ENCODE results near the gene KCTD4. TPM values are rescaled to one million over a fixed set of nuclear protein-coding genes. Genes with fewer than 3 reads are reported as not detected.

Gene KCTD4
- total RNA-seq, 1 experiment from 2014 or later = 0.79 TPM

GRCh38 chr13:45167611-45168554 lies 33.0 kb downstream of the KCTD4 start:
- DNase-seq (ENCODE audit: unreplicated experiment) = peak; percentile 99
- peak overlapping the region; percentile 46 for H3K4me3 Mint-ChIP-seq (ENCODE audit: unreplicated experiment)
- CTCF ChIA-PET = interaction anchor here (0.6 to 2.6 kb wide), 6 partner anchors 26 to 204 kb away, joined by 3 to 14 read pairs (median 3); no protein-coding TSS in a partner anchor
- H3K36me3 Mint-ChIP-seq (ENCODE audit: insufficient read depth, unreplicated experiment) = peaks cover 19% of the 10 kb centered on the region
- TF ChIP-seq, protein P1, sequence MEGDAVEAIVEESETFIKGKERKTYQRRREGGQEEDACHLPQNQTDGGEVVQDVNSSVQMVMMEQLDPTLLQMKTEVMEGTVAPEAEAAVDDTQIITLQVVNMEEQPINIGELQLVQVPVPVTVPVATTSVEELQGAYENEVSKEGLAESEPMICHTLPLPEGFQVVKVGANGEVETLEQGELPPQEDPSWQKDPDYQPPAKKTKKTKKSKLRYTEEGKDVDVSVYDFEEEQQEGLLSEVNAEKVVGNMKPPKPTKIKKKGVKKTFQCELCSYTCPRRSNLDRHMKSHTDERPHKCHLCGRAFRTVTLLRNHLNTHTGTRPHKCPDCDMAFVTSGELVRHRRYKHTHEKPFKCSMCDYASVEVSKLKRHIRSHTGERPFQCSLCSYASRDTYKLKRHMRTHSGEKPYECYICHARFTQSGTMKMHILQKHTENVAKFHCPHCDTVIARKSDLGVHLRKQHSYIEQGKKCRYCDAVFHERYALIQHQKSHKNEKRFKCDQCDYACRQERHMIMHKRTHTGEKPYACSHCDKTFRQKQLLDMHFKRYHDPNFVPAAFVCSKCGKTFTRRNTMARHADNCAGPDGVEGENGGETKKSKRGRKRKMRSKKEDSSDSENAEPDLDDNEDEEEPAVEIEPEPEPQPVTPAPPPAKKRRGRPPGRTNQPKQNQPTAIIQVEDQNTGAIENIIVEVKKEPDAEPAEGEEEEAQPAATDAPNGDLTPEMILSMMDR (IDR thresholded peaks at IDR 0.05; ENCODE audit: unreplicated experiment) = no peak
- no peaks in the 10 kb centered on the region for H3K27me3 Mint-ChIP-seq (ENCODE audit: insufficient read depth, unreplicated experiment)
- POLR2A ChIA-PET = interaction anchor here (0.6 to 8.0 kb wide), 29 partner anchors 9 to 250 kb away, joined by 3 to 98 read pairs (median 4); partner anchors contain the start of genes GTF2F2, KCTD4 and TPT1
- no TSS peak for BruUV-seq (replicated peaks)
- H3K4me1 Mint-ChIP-seq (ENCODE audit: insufficient read depth, unreplicated experiment) = peaks cover 16% of the 10 kb centered on the region
- intact Hi-C loops (cut with micrococcal nuclease) = no loop called here
- H3K27ac Mint-ChIP-seq (ENCODE audit: low read depth, unreplicated experiment) = peak overlapping the region; percentile 90
- no peaks in the 10 kb centered on the region for H3K9me3 Mint-ChIP-seq (ENCODE audit: unreplicated experiment)

- CTCF ChIA-PET = interaction anchor here (0.6 to 2.6 kb wide), 5 partner anchors 27 to 120 kb away, joined by 3 to 14 read pairs (median 4); no protein-coding TSS in a partner anchor
- POLR2A ChIA-PET = interaction anchor here (1.1 to 8.0 kb wide), 9 partner anchors 14 to 174 kb away, joined by 5 to 98 read pairs (median 28); partner anchors contain the start of genes GTF2F2 and TPT1
- Mint-ChIP-seq H3K27ac (ENCODE audit: low read depth, unreplicated experiment) (no peak overlapping the region), H3K27me3 (ENCODE audit: insufficient read depth, unreplicated experiment) (no peaks in the 10 kb centered on the region), H3K36me3 (ENCODE audit: insufficient read depth, unreplicated experiment) (peaks cover 19% of the 10 kb centered on the region), H3K9me3 (ENCODE audit: unreplicated experiment) (no peaks in the 10 kb centered on the region), H3K4me3 (ENCODE audit: unreplicated experiment) (no peak overlapping the region), H3K4me1 (ENCODE audit: insufficient read depth, unreplicated experiment) (peaks cover 23% of the 10 kb centered on the region)
- TF ChIP-seq, protein P1 (IDR thresholded peaks at IDR 0.05; ENCODE audit: unreplicated experiment) = no peak
- no TSS peak for BruUV-seq (replicated peaks)
- intact Hi-C loops (cut with micrococcal nuclease) = no loop called here
- DNase-seq (ENCODE audit: unreplicated experiment) = no peak
Observed at GRCh38 chr13:45166858-45167257, 34.0 kb downstream of the KCTD4 start.

DNA sequence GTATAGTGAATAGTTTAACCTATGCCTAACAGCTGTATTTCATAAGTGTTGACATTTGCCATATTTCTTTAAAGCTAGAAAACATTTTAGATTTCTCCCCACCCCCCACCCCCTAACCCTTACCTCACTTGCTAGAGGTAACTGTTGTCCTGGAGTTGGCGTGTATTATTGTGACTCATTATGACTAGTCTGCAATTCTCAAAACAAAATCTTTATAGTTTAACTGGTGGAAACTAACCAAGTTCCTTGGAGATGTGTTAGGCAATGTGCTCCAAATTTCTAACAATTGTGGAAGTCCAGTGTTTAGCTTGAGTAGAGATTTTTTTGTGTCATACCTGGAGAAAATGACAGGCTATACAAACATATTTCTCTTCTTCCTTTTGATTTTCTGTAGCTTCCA lies 38.0 kb downstream of the KCTD4 start:
- peak overlapping the region; percentile 35 for H3K4me3 Mint-ChIP-seq (ENCODE audit: unreplicated experiment)

More for the DNA sequence above, 38.0 kb downstream of the KCTD4 start:
- ChIA-PET CTCF (interaction anchor here (0.6 to 1.3 kb wide), 5 partner anchors 10 to 119 kb away, joined by 3 read pairs; no protein-coding TSS in a partner anchor), POLR2A (interaction anchor here (0.6 to 8.0 kb wide), 25 partner anchors 8 to 1983 kb away, joined by 3 to 87 read pairs (median 4); partner anchors contain the start of gene GTF2F2)
- Mint-ChIP-seq H3K27me3 (ENCODE audit: insufficient read depth, unreplicated experiment) (no peaks in the 10 kb centered on the region), H3K4me1 (ENCODE audit: insufficient read depth, unreplicated experiment) (peaks cover 9% of the 10 kb centered on the region), H3K36me3 (ENCODE audit: insufficient read depth, unreplicated experiment) (peaks cover 27% of the 10 kb centered on the region), H3K27ac (ENCODE audit: low read depth, unreplicated experiment) (peak overlapping the region; percentile 91), H3K9me3 (ENCODE audit: unreplicated experiment) (no peaks in the 10 kb centered on the region)
- intact Hi-C loops (cut with micrococcal nuclease) = no loop called here
- DNase-seq (ENCODE audit: unreplicated experiment) = peak; percentile 92
- BruUV-seq (replicated peaks) = no TSS peak
- TF ChIP-seq, protein P1 (IDR thresholded peaks at IDR 0.05; ENCODE audit: unreplicated experiment) = no peak

Measured in MCF 10A (cell line).